Lower leg skin (tissue), 3 donors: ENCODE results near the gene RIMS4.

Experiments
- CTCF ChIP-seq, 3 donors: fragments of 450-650 bp; IDR thresholded peaks; one replicate each; pipeline ENCODE4 v1.5.1; 2016; ENCODE audit warnings: antibody characterized with exemption in 3 of 3, mild to moderate bottlenecking in 3 of 3, moderate library complexity in 2 of 3
- POLR2A ChIP-seq, 2 donors: fragments of 450-650 bp; IDR thresholded peaks; one replicate each; pipeline ENCODE4 v1.6.1; 2016 to 2017; ENCODE audit warnings: antibody characterized with exemption in 2 of 2, mild to moderate bottlenecking in 1 of 2, moderate library complexity in 1 of 2

- TF ChIP-seq CTCF (IDR thresholded peaks at IDR 0.05), result no peak
- TF ChIP-seq POLR2A (IDR thresholded peaks at IDR 0.05), result no peak
These were observed 25.4 kb upstream of the RIMS4 start for GRCh38 chr20:44835661-44836221.
